Activated CD4-positive, alpha-beta memory T cell treated with anti-CD3 and anti-CD28 coated beads for 36 hours (primary cell): ENCODE results near the gene MITF. TPM values are rescaled to one million over a fixed set of nuclear protein-coding genes. Genes with fewer than 3 reads are reported as not detected.

Source experiments
- CTCF ChIA-PET: fragments of 350-600 bp; sonication (Branson Sonifier 250); formaldehyde crosslinking; loops from one replicate; lab custom pipeline; 2021; ENCODE audit warnings: antibody characterized with exemption, inconsistent platforms; lab: Charles Lee
- POLR2A ChIA-PET: fragments of 350-600 bp; sonication (Branson Sonifier 250); formaldehyde crosslinking; loops from one replicate; lab custom pipeline; 2021; ENCODE audit warnings: antibody characterized with exemption; lab: Charles Lee
- DNase-seq: peaks from one replicate; pipeline ENCODE4 v3.0.0-alpha.2; 2020
- H3K27ac Mint-ChIP-seq: one replicate; pipeline ENCODE4 v1.8.0; 2021; ENCODE audit warnings: mixed read lengths
- H3K27me3 Mint-ChIP-seq: one replicate; pipeline ENCODE4 v1.8.0; 2021; ENCODE audit warnings: mixed read lengths
- H3K36me3 Mint-ChIP-seq: one replicate; pipeline ENCODE4 v1.8.0; 2021; ENCODE audit warnings: mixed read lengths
- H3K4me1 Mint-ChIP-seq: one replicate; pipeline ENCODE4 v1.8.0; 2021; ENCODE audit warnings: low read depth, mixed read lengths
- H3K4me3 Mint-ChIP-seq: one replicate; pipeline ENCODE4 v1.8.0; 2021; ENCODE audit warnings: mild to moderate bottlenecking, mixed read lengths
- H3K9me3 Mint-ChIP-seq: one replicate; pipeline ENCODE4 v1.8.0; 2021; ENCODE audit warnings: mixed read lengths
- intact Hi-C: fragments of 100-400 bp; cut with micrococcal nuclease; formaldehyde crosslinking; loops from one replicate; pipeline ENCODE4 v1.15.1; 2023
- total RNA-seq, 2 experiments: library from RNA; stranded (reverse); gene quantifications; one replicate each; pipeline ENCODE4 v1.2.3, GENCODE V29; 2021

The MITF gene
- total RNA-seq, 2 experiments from 2014 or later = not detected

GRCh38 chr3:69712933-69713332 lies 26.3 kb upstream of the MITF start:
- CTCF ChIA-PET = no interaction called here
- DNase-seq = no peak
- POLR2A ChIA-PET = no interaction called here
- H3K9me3 Mint-ChIP-seq = no peaks in the 10 kb centered on the region
- intact Hi-C loops = no loop called here
- no peak overlapping the region for H3K27ac Mint-ChIP-seq
- no peak overlapping the region for H3K4me3 Mint-ChIP-seq
- H3K27me3 Mint-ChIP-seq = no peaks in the 10 kb centered on the region
- H3K4me1 Mint-ChIP-seq = no peaks in the 10 kb centered on the region
- no peaks in the 10 kb centered on the region for H3K36me3 Mint-ChIP-seq

- DNase-seq = no peak
- Mint-ChIP-seq H3K4me1 (no peaks in the 10 kb centered on the region), H3K27me3 (no peaks in the 10 kb centered on the region), H3K36me3 (no peaks in the 10 kb centered on the region), H3K27ac (no peak overlapping the region), H3K9me3 (no peaks in the 10 kb centered on the region), H3K4me3 (no peak overlapping the region)
- POLR2A ChIA-PET = no interaction called here
- CTCF ChIA-PET = no interaction called here
- intact Hi-C loops = no loop called here
Observed at GRCh38 chr3:69715204-69715603, 24.1 kb upstream of the MITF start.

GRCh38 chr3:69716119-69716518 lies 23.1 kb upstream of the MITF start:
- DNase-seq = no peak
- intact Hi-C loops = no loop called here
- ChIA-PET POLR2A (no interaction called here), CTCF (no interaction called here)
- Mint-ChIP-seq H3K27ac (no peak overlapping the region), H3K36me3 (no peaks in the 10 kb centered on the region), H3K27me3 (no peaks in the 10 kb centered on the region), H3K4me3 (no peak overlapping the region), H3K9me3 (no peaks in the 10 kb centered on the region), H3K4me1 (no peaks in the 10 kb centered on the region)

GRCh38 chr3:69718866-69719586 lies 20.2 kb upstream of the MITF start:
- no peak for DNase-seq
- Mint-ChIP-seq H3K4me3 (no peak overlapping the region), H3K4me1 (no peaks in the 10 kb centered on the region), H3K27me3 (no peaks in the 10 kb centered on the region), H3K36me3 (no peaks in the 10 kb centered on the region), H3K9me3 (no peaks in the 10 kb centered on the region), H3K27ac (no peak overlapping the region)
- ChIA-PET CTCF (no interaction called here), POLR2A (no interaction called here)
- intact Hi-C loops = no loop called here

- H3K36me3 Mint-ChIP-seq = no peaks in the 10 kb centered on the region
- H3K4me3 Mint-ChIP-seq = no peak overlapping the region
- POLR2A ChIA-PET = no interaction called here
- no peak overlapping the region for H3K27ac Mint-ChIP-seq
- no peaks in the 10 kb centered on the region for H3K27me3 Mint-ChIP-seq
- CTCF ChIA-PET = no interaction called here
- no peak for DNase-seq
- H3K9me3 Mint-ChIP-seq = no peaks in the 10 kb centered on the region
- intact Hi-C loops = no loop called here
- no peaks in the 10 kb centered on the region for H3K4me1 Mint-ChIP-seq
Observed at GRCh38 chr3:69719587-69720122, 19.6 kb upstream of the MITF start.

GRCh38 chr3:69720824-69721223 lies 18.4 kb upstream of the MITF start:
- Mint-ChIP-seq H3K27me3 (no peaks in the 10 kb centered on the region), H3K36me3 (no peaks in the 10 kb centered on the region), H3K4me3 (no peak overlapping the region), H3K4me1 (no peaks in the 10 kb centered on the region), H3K27ac (no peak overlapping the region), H3K9me3 (no peaks in the 10 kb centered on the region)
- ChIA-PET CTCF (no interaction called here), POLR2A (no interaction called here)
- intact Hi-C loops = no loop called here
- no peak for DNase-seq

GRCh38 chr3:69723389-69723788 lies 15.9 kb upstream of the MITF start:
- Mint-ChIP-seq H3K27me3 (no peaks in the 10 kb centered on the region), H3K4me3 (no peak overlapping the region), H3K36me3 (no peaks in the 10 kb centered on the region), H3K4me1 (no peaks in the 10 kb centered on the region), H3K27ac (no peak overlapping the region), H3K9me3 (no peaks in the 10 kb centered on the region)
- CTCF ChIA-PET = no interaction called here
- POLR2A ChIA-PET = no interaction called here
- no peak for DNase-seq
- intact Hi-C loops = no loop called here

- Mint-ChIP-seq H3K4me1 (no peaks in the 10 kb centered on the region), H3K27me3 (no peaks in the 10 kb centered on the region), H3K4me3 (no peak overlapping the region), H3K36me3 (no peaks in the 10 kb centered on the region), H3K9me3 (no peaks in the 10 kb centered on the region), H3K27ac (no peak overlapping the region)
- intact Hi-C loops = no loop called here
- ChIA-PET POLR2A (no interaction called here), CTCF (no interaction called here)
- DNase-seq = no peak
Observed at GRCh38 chr3:69724722-69725435, 14.4 kb upstream of the MITF start.

GRCh38 chr3:69725994-69726571 lies 13.2 kb upstream of the MITF start:
- Mint-ChIP-seq H3K27ac (no peak overlapping the region), H3K36me3 (no peaks in the 10 kb centered on the region), H3K4me3 (no peak overlapping the region), H3K4me1 (no peaks in the 10 kb centered on the region), H3K9me3 (no peaks in the 10 kb centered on the region), H3K27me3 (no peaks in the 10 kb centered on the region)
- intact Hi-C loops = no loop called here
- POLR2A ChIA-PET = no interaction called here
- CTCF ChIA-PET = no interaction called here
- no peak for DNase-seq

- Mint-ChIP-seq H3K27ac (no peak overlapping the region), H3K9me3 (no peaks in the 10 kb centered on the region), H3K4me3 (no peak overlapping the region), H3K4me1 (no peaks in the 10 kb centered on the region), H3K36me3 (no peaks in the 10 kb centered on the region), H3K27me3 (no peaks in the 10 kb centered on the region)
- ChIA-PET POLR2A (no interaction called here), CTCF (no interaction called here)
- intact Hi-C loops = no loop called here
- no peak for DNase-seq
Observed at GRCh38 chr3:69729147-69729919, 9.9 kb upstream of the MITF start.

- Mint-ChIP-seq H3K4me1 (no peaks in the 10 kb centered on the region), H3K4me3 (no peak overlapping the region), H3K9me3 (no peaks in the 10 kb centered on the region), H3K27me3 (no peaks in the 10 kb centered on the region), H3K36me3 (no peaks in the 10 kb centered on the region), H3K27ac (no peak overlapping the region)
- intact Hi-C loops = no loop called here
- POLR2A ChIA-PET = no interaction called here
- CTCF ChIA-PET = no interaction called here
- no peak for DNase-seq
Observed at GRCh38 chr3:69731080-69731479, 8.2 kb upstream of the MITF start.

GRCh38 chr3:69735893-69736292 lies 3.4 kb upstream of the MITF start:
- intact Hi-C loops = no loop called here
- ChIA-PET POLR2A (no interaction called here), CTCF (no interaction called here)
- Mint-ChIP-seq H3K36me3 (no peaks in the 10 kb centered on the region), H3K4me3 (no peak overlapping the region), H3K4me1 (no peaks in the 10 kb centered on the region), H3K9me3 (no peaks in the 10 kb centered on the region), H3K27me3 (peaks cover 33% of the 10 kb centered on the region), H3K27ac (no peak overlapping the region)
- no peak for DNase-seq
